ENCODE results near the gene SORBS2. TPM values are rescaled to one million over a fixed set of nuclear protein-coding genes. Genes with fewer than 3 reads are reported as not detected.

The SORBS2 gene
- total RNA-seq, 1 donor from 2014 or later = 19.6 TPM

- no peak for DNase-seq (ENCODE audit: low read depth)
Measured at GRCh38 chr4:185775792-185776555, 36.0 kb downstream of the SORBS2 start.

- DNase-seq (ENCODE audit: low read depth) = peak; percentile 82
Measured at GRCh38 chr4:185774845-185775680, 36.9 kb downstream of the SORBS2 start.

- DNase-seq (ENCODE audit: low read depth) = no peak
Measured at GRCh38 chr4:185774131-185774653, 37.8 kb downstream of the SORBS2 start.

- no peak for DNase-seq (ENCODE audit: low read depth)
Measured at GRCh38 chr4:185773419-185773818, 38.6 kb downstream of the SORBS2 start.

GRCh38 chr4:185772391-185773093, 39.5 kb downstream of the SORBS2 start:
- no peak for DNase-seq (ENCODE audit: low read depth)

GRCh38 chr4:185771711-185772390, 40.1 kb downstream of the SORBS2 start:
- DNase-seq (ENCODE audit: low read depth) = no peak

- DNase-seq (ENCODE audit: low read depth) = no peak
Measured at GRCh38 chr4:185767528-185767927, 44.5 kb downstream of the SORBS2 start.

- no peak for DNase-seq (ENCODE audit: low read depth)
Measured at GRCh38 chr4:185764876-185765275, 47.1 kb downstream of the SORBS2 start.

- peak; percentile 70 for DNase-seq (ENCODE audit: low read depth)
Measured at GRCh38 chr4:185761352-185762235, 50.4 kb downstream of the SORBS2 start.

- no peak for DNase-seq (ENCODE audit: low read depth)
Measured at GRCh38 chr4:185758807-185759206, 53.2 kb downstream of the SORBS2 start.

- no peak for DNase-seq (ENCODE audit: low read depth)
Measured at GRCh38 chr4:185755451-185755850, 56.5 kb downstream of the SORBS2 start.

- DNase-seq (ENCODE audit: low read depth) = no peak
Measured at GRCh38 chr4:185754961-185755360, 57.0 kb downstream of the SORBS2 start.

- peak; percentile 60 for DNase-seq (ENCODE audit: low read depth)
Measured at GRCh38 chr4:185752872-185753271, 59.1 kb downstream of the SORBS2 start.

- no peak for DNase-seq (ENCODE audit: low read depth)
Measured at GRCh38 chr4:185749858-185750257, 62.1 kb downstream of the SORBS2 start.

- peak; percentile 91 for DNase-seq (ENCODE audit: low read depth)
Measured at GRCh38 chr4:185748901-185749390, 63.0 kb downstream of the SORBS2 start.

- DNase-seq (ENCODE audit: low read depth) = no peak
Measured at GRCh38 chr4:185745891-185746290, 66.1 kb downstream of the SORBS2 start.

- no peak for DNase-seq (ENCODE audit: low read depth)
Measured at GRCh38 chr4:185744946-185745345, 67.0 kb downstream of the SORBS2 start.

- DNase-seq (ENCODE audit: low read depth) = no peak
Measured at GRCh38 chr4:185744488-185744862, 67.5 kb downstream of the SORBS2 start.

- no peak for DNase-seq (ENCODE audit: low read depth)
Measured at GRCh38 chr4:185743722-185744487, 68.1 kb downstream of the SORBS2 start.

Measured in myocyte (in vitro differentiated cells).